GM19035 (cell line): ENCODE data around the gene CBARP.
A peak's percentile ranks its signal among the peaks of the same experiment; 100 is the strongest.
"Not testable (repeated sequence)": the region's sequence is repeated elsewhere in the genome, so short reads cannot be mapped to it uniquely, and the experiment has no call there.

Experiments used
- ATAC-seq: cut with Tn5 transposase; IDR thresholded peaks from one replicate; pipeline ENCODE4 v1.9.1; 2021; ENCODE audit not compliant: unreplicated experiment

The CBARP gene

DNA sequence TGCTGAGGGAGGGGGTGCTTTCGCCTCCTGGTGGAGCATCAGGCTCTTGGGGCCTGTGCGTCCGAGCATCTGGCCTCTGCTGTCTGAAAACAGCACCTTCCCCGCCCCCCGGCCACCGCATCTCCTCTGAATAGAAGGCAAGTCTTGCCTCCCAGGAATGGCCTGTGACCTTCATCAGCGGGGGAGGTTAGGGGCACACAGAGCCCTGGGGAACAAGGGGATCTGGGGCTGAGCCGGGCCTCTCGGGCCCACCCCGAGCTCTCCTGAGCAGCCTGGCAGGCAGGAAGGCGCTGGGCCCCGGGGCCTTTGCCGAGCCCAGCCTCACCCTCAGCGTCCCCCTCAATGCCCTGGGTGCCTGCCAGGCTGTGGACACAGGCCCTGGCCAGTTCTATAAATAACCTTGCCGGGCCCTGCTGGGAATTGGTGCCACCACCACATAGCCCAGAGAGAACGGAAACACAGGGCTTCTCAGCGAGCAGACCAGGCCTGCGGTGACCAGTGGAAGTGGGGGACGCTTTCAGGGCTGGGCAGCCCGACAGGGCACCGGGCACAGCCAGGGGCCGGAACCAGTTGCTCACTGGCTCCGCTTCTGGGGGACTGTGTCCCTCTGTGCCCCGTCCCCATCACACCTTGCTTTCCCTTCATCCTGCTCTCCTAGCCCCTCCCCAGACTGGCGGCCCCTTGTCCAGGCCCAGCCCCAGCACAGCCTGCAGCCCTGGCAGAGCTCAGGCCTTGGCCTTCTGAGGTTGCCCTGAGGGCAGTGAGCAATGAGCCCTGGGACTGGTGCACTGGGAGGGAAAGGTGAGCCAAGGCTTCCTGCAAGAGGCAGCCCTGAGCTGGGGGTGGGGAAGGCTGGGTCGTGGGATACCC, 22.7 kb downstream of the CBARP start:
- ATAC-seq, result no peak

DNA sequence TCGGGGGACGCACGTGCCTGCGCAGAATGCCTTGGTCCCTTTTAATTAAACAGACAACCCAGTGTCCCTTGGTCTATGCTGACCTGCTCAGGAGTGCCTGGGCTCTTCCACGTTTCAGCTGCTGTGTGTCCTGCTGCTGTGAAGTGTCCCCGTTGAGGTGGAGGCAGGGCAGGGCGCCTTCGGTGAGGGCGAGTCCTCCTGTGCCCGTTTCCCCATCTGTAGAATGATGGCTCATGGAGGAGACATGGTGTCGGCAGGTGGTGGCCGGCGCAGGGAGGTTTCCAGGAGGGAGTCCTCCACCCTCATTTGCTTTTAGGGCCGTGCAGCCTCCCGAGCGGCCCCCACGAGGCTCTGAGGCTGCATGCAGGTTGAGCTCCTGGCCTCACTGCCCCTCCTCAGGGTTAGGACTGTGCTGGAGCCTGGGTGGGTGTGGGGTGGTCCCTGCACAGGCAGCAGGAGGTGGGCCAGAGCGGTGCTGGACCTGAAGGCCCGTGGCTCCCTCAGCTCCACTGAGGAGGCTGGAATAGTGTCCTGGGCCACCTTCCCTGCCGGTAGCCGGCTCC, 23.4 kb downstream of the CBARP start:
- no peak for ATAC-seq

DNA sequence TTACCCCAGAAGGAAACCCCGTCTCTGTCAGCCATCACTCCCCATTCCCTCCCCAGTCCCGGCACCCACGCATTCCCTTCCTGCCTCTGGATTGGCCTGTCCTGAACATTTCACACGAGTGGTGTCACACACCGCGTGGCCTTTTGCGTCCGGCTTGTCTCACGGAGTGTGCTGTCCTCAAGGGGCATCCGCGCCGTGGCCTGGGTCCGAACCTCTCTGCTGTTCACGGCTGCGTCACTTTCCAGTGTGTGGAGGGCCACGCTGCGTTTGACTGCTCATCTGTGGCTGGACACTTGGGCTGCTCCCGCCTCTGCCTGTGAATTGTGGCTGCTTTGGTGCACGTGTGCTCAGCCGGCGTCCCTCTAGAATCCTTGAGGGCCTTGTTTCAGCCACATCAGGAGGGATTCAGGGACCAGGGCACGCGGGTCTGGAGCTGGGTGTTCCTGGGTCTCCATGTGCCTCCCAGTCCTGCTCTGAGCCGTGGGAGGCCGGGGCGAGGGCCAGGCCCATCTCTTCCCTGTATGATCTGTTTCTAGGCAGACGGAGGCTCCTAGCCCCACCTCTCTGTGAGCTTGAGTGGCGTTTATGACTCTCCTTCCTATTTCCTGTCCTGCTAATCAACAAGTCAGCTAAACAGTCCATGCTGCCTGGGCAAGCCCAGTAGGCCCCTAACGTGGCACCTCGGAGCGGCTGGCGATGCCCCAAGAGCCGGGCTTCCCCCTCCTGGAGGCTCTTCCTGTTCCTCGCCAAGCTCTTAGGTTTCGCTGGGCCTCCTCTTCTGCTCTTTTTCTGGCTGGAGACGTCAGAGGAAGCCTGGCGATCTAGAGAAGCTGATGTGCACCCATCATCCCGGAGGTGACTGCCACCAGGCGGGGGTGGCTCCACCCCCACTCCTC, 24.2 kb downstream of the CBARP start:
- ATAC-seq, result no peak

DNA sequence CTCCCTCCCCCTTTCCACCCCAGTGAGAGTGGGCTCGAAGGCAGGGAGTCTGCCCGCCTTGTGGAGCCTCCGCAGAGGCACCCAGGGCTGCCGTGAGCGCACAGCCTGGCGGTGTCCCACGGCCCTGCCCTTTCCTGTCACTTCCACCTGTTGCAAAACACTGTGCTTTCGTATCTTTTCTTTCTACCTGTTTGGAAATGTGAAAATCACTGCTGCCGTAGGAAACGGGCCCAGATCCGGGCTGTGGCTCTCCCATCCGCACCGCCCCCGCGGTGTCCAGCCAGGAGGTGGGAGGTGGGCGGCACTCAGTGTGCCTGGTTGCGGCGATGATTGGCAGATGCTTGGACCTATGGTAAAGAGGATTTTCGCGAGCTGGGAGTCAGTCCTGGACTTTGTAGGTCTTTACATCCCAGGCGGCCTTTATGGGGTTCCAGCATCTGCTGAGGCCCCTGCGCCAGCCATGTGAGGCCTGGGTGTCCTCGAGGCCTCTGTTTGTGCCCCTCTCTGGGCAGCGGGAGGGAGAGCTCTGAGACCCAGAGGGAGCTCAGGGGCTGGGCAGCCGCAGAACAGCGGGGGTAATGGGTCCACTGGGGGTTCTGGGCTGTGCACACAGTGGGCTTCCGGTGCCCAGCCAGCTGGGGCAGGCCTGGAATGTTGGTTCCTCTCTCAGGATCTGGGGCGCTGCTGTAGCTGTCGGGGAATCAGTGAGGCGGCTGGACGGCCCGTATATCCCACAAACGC, 26.1 kb downstream of the CBARP start:
- no peak for ATAC-seq

DNA sequence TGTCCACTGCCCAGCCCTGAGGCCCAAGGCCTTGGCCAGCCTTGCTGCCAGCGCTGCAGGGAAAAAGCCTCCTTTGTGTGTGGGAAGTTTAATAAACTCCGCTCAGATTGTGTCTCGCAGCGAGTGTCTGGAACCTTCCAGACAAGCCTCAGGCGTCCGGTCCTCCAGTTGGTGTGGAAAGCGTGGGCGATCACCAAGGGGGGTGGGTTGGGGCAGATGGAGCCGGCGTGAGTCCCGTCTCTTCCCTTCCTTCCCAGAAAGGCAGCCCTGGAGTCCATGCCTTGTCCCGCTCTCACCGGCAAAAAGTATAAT, 27.6 kb downstream of the CBARP start:
- ATAC-seq, result no peak

DNA sequence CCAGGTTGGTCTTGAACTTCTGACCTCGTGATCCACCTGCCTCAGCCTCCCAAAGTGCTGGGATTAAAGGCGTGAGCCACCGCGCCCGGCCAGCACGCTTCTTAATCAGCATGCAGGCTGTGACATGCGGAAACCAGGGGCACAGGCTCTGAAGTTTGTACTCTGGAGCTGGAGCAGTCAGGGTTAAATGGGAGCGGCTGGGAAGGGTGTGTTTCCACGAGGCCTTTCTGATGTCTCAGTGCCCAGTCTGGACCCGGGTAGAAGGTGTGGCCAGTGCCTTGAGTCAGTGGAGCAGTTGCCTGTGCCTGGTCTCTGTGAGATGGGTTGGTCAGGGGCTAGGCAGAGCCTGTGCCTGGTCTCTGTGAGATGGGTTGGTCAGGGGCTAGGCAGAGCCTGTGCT, 29.0 kb downstream of the CBARP start:
- ATAC-seq, result not testable (repeated sequence)

DNA sequence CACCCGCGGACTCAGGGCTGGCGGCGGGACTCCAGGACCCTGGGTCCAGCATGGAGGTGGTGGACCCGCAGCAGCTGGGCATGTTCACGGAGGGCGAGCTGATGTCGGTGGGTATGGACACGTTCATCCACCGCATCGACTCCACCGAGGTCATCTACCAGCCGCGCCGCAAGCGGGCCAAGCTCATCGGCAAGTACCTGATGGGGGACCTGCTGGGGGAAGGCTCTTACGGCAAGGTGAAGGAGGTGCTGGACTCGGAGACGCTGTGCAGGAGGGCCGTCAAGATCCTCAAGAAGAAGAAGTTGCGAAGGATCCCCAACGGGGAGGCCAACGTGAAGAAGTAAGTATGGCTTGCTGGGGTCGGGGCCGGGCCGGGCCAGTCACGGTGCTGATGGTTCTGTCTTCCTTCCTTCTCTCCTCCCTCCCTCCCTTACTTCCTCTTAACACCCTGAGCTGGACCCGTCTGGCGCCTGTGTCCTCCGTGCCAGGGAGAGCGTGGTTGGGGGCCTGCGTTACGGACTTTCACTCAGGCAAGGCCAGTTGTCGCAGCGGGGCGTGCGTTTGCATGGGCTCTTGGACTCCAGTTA, 30.8 kb downstream of the CBARP start:
- no peak for ATAC-seq

DNA sequence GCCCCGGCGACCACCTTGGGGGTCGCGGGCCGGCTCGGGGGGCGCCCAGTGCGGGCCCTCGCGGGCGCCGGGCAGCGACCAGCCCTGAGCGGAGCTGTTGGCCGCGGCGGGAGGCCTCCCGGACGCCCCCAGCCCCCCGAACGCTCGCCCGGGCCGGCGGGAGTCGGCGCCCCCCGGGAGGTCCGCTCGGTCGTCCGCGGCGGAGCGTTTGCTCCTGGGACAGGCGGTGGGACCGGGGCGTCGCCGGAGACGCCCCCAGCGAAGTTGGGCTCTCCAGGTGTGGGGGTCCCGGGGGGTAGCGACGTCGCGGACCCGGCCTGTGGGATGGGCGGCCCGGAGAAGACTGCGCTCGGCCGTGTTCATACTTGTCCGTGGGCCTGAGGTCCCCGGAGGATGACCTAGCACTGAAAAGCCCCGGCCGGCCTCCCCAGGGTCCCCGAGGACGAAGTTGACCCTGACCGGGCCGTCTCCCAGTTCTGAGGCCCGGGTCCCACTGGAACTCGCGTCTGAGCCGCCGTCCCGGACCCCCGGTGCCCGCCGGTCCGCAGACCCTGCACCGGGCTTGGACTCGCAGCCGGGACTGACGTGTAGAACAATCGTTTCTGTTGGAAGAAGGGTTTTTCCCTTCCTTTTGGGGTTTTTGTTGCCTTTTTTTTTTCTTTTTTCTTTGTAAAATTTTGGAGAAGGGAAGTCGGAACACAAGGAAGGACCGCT, 31.5 kb downstream of the CBARP start:
- ATAC-seq, result no peak

DNA sequence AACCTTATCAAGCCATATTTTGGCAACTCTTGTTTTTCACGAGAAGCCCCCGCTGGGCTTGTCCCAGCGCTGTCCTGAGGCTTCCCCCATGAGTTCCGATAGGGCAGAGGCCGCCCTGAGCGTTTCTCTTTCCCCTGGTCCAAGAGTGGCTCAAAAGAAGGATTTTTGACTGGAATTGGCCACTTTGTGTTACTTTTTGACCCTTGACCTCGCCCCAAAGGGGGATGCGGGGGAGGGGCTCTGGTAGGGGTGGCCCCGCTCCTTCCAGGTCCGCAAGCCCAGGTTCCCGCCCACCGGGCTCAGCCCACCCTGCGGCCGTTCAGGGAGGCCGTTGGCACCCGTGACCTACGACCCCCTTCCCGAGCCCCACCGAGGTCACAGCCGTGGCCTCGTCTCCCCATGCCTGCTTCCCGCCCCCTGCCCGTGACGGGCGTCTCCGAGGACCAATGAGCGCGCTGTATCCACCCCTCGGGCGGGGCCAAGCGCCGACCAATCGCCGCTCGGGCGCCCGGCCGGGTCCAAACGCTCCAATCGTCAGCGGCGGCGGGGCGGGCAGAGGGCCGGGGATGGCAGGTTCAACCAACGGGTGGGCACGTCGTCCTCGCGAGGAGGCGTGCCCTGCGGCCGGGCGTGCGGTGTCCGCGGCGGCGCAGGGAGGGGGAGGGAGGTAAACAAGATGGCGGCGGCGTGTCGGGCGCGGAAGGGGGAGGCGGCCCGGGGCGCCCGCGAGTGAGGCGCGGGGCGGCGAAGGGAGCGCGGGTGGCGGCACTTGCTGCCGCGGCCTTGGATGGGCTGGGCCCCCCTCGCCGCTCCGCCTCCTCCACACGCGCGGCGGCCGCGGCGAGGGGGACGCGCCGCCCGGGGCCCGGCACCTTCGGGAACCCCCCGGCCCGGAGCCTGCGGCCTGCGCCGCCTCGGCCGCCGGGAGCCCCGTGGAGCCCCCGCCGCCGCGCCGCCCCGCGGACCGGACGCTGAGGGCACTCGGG, 32.4 kb downstream of the CBARP start, which contains the start of gene STK11:
TSS of gene STK11 (plus strand) at position 665 of the 986 bp plus-strand sequence. CDS start 1,136 bp downstream, outside the sequence.
- ATAC-seq, result peak; percentile 86

DNA sequence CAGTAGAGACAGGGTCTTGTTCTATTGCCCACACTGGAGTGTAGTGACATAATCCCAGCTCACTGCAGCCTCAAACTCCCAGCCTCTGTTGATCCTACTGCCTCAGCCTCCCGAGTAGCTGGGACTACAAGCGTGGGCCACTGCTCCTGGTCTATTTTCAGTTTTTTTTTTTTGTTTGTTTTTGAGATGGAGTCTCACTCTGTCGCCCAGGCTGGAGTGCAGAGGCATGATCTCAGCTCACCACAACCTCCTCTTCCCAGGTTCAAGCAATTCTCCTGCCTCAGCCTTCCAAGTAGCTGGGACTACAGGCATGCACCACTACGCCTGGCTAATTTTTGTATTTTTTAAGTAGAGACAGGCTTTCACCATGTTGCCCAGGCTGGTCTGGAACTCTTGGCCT, 37.2 kb downstream of the CBARP start:
- not testable (repeated sequence) for ATAC-seq

DNA sequence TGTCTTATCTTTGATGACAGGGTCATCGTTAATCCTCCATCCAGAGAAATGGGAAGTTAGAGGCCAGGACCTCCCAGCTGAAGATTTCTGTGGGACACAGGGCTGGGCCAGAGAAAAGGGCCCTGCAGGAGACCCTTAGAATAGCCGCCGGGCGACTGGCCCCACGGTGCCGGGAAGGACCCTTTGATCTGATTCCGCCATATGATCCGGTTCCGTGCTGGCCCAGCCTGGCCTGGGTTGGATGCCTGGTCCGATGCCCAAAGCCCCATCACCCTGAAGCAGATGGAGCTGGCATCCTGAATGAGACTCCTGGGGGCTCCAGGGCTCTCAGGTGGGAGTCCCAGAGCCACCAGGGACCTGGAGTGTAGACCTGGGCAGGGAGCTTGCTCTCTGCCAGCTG, 38.3 kb downstream of the CBARP start:
- no peak for ATAC-seq

DNA sequence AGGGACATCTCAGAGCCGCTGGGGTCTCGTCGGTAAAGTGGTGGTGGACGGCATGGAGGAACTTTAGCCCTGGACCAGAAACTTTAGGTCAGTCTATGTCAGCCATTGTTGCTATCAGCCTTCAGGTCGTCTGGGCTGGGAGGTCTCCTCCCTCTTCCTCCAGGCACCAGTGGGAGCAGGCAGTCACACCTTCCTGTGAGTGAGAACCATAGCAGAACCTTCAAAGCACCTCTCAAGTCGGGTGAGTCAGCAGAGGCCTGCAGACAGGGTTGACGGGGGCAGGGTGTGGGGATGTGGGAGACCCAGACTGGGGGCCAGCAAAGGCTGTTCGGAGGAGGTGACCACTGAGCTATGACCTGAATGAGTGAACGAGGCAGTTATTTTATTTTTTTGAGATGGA, 48.4 kb downstream of the CBARP start:
- ATAC-seq, result no peak

DNA sequence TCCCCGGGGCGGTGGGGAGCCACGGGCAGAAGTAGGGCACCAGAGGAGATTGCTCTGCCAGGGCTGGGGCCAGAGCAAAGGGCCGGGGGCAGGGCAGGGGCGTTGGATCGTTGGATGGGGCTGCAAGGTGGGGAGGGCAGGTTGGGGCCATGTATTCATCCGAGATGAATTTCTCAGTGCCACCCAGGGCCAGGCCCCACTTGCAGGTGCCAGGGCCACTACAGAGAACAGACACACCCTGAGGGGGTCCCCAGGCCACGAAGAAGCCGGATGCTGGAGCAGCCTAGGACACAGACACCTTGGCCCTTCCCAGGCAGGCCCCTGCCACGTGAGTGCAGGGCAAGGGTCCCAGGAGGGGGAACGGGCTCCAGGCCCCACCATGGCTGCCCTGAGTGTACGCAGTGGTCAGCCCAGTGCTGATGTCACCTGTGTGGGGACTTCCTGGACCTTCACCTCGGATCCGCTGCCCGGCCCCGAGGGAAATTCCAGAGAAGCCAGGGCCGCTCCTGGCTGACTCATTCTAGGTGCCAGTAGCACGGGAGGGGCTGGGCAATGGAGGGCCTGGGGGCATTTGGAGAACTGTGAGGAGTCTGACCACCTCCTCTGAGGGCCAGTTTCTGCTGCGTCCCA, 54.1 kb downstream of the CBARP start:
- ATAC-seq, result peak; percentile 55

DNA sequence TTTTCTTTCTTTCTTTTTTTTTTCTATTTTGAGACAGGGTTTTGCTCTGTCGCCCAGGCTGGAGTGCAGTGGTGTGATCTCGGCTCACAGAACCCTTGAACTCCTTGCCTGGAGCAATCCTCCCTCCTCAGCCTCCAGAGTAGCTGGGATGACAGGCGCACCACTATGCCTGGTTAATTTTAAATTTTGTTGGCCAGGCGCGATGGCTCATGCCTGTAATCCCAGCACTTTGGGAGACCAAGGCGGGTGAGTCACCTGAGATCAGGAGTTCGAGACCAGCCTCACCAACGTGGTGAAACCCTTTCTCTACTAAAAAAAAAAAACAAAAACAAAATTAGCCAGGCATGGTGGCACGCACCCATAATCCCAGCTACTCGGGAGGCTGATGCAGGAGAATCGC, 55.1 kb downstream of the CBARP start:
- no peak for ATAC-seq

DNA sequence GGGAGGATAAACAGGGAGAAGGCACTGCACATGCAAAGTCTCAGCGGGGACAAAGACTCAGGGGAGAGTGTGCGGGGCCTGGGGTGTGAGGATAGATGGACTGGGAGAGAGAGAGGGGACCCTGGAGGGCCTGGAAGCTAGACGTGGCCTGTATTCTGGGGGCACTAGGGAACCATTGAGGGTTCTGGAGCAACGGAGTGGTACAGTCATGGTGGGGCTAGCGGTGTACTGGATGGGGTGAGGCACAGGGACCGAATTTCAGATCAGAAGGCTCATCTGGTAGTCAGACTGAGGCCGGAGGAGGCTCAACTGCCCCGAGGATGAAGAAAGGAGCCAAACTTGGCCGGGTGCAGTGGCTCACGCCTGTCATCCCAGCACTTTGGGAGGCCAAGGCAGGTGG, 55.7 kb downstream of the CBARP start:
- no peak for ATAC-seq

DNA sequence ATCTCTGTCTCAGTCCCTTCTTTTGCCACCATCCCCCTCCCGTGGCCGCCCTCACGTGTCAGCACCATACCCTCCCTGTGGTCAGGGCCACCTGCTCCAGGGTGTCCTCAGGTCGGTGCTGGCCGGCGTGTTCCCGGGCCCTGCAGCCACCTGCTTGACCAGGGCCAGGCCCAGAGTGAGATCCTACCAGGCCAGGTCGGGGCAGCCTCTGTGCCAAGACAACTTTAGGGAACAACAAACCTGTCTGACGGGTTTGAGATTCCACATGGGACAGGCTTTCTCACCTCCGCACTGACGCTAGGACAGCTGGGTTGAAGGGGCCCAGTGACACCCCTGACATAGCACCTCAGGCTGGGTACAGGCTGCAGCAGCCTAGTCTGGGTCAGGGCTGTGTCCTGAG, 56.2 kb downstream of the CBARP start:
- ATAC-seq, result no peak
